Neural cell (in vitro differentiated cells): ENCODE measurements around the gene PLAC8. TPM values are rescaled to one million over a fixed set of nuclear protein-coding genes. Genes with fewer than 3 reads are reported as not detected.
"Not testable (repeated sequence)": the region's sequence is repeated elsewhere in the genome, so short reads cannot be mapped to it uniquely, and the experiment has no call there.

Experiments
- H2AFZ ChIP-seq: fragments of 200-600, 300-800 bp; sonication (generic), shearing (Covaris generic); 2 replicates; pipeline ENCODE4 v1.6.0; 2014; ENCODE audit warnings: low read depth, mild to moderate bottlenecking, antibody characterized with exemption, low read length, moderate library complexity
- H3F3A ChIP-seq: fragments of 200-600 bp; shearing (Covaris generic); 2 replicates; pipeline ENCODE4 v1.6.1; 2016; ENCODE audit warnings: mild to moderate bottlenecking, moderate library complexity, mixed read lengths, antibody characterized with exemption, low read length; ENCODE audit not compliant: insufficient read depth, poor library complexity, severe bottlenecking
- H3K27ac ChIP-seq: fragments of 200-600, 300-800 bp; sonication (generic), shearing (Covaris generic); 2 replicates; pipeline ENCODE4 v1.5.1; 2014; ENCODE audit warnings: mild to moderate bottlenecking, low read length, moderate library complexity
- H3K27me3 ChIP-seq: fragments of 300-800, 200-600 bp; sonication (generic), shearing (Covaris generic); 2 replicates; pipeline ENCODE4 v1.6.0; 2014; ENCODE audit warnings: mild to moderate bottlenecking, low read depth, low read length, moderate library complexity; ENCODE audit not compliant: insufficient read depth
- H3K36me3 ChIP-seq: fragments of 300-800, 200-600 bp; sonication (generic), shearing (Covaris generic); 2 replicates; pipeline ENCODE4 v1.5.1; 2014; ENCODE audit warnings: mild to moderate bottlenecking, antibody characterized with exemption, low read length, moderate library complexity; ENCODE audit not compliant: insufficient read depth
- H3K4me2 ChIP-seq: fragments of 300-800, 200-600 bp; sonication (generic), shearing (Covaris generic); 2 replicates; pipeline ENCODE4 v1.6.0; 2014; ENCODE audit warnings: mild to moderate bottlenecking, low read length
- H3K4me3 ChIP-seq: fragments of 300-800, 200-600 bp; sonication (generic), shearing (Covaris generic); 2 replicates; pipeline ENCODE4 v1.5.1; 2014; ENCODE audit warnings: mild to moderate bottlenecking, low read length, moderate library complexity
- H3K79me2 ChIP-seq: fragments of 200-600 bp; shearing (Covaris generic); replicated peaks from 2 replicates; pipeline ENCODE4 v1.6.0; 2014; ENCODE audit warnings: mild to moderate bottlenecking, low read length, moderate library complexity; ENCODE audit not compliant: insufficient read depth
- H3K9ac ChIP-seq: fragments of 300-800, 200-600 bp; sonication (generic), shearing (Covaris generic); 2 replicates; pipeline ENCODE4 v1.6.1; 2016; ENCODE audit warnings: mild to moderate bottlenecking, low read length, mixed read lengths
- H3K9me2 ChIP-seq: fragments of 200-600 bp; shearing (Covaris generic); 2 replicates; pipeline ENCODE4 v1.6.1; 2016; ENCODE audit warnings: mild to moderate bottlenecking, low read length, mixed read lengths; ENCODE audit not compliant: insufficient read depth
- H3K9me3 ChIP-seq: fragments of 200-600, 300-800 bp; sonication (generic), shearing (Covaris generic); 2 replicates; pipeline ENCODE4 v1.6.1; 2016; ENCODE audit warnings: mild to moderate bottlenecking, mixed run types, low read length, moderate library complexity, mixed read lengths
- H4K20me1 ChIP-seq: fragments of 200-600 bp; shearing (Covaris generic); 2 replicates; pipeline ENCODE4 v1.6.1; 2016; ENCODE audit warnings: mild to moderate bottlenecking, mixed run types; ENCODE audit not compliant: insufficient read depth
- CTCF ChIP-seq: fragments of 450-650 bp; IDR thresholded peaks from 2 replicates; pipeline ENCODE4 v1.5.1; 2014; ENCODE audit warnings: antibody characterized with exemption, mild to moderate bottlenecking, moderate library complexity; ENCODE audit not compliant: poor library complexity, severe bottlenecking
- EP300 ChIP-seq: fragments of 450-650 bp; conservative IDR thresholded peaks from 2 replicates; pipeline ENCODE4 v1.6.1; 2014; ENCODE audit warnings: antibody characterized with exemption, mild to moderate bottlenecking, moderate library complexity; ENCODE audit not compliant: poor library complexity, severe bottlenecking
- EZH2 ChIP-seq: fragments of 200-600, 300-800 bp; shearing (Covaris generic), sonication (generic); IDR thresholded peaks from 2 replicates; pipeline ENCODE4 v1.6.1; 2014; ENCODE audit warnings: antibody characterized with exemption, low read length, borderline replicate concordance, mild to moderate bottlenecking; ENCODE audit not compliant: insufficient read depth, poor library complexity, severe bottlenecking
- MXI1 ChIP-seq: fragments of 450-650 bp; conservative IDR thresholded peaks from 2 replicates; pipeline ENCODE4 v1.6.1; 2014; ENCODE audit warnings: antibody characterized with exemption, mild to moderate bottlenecking; ENCODE audit not compliant: poor library complexity, severe bottlenecking
- POLR2AphosphoS5 ChIP-seq: IDR thresholded peaks from 2 replicates; pipeline ENCODE4 v1.6.1; 2012
- RAD21 ChIP-seq: fragments of 450-650 bp; conservative IDR thresholded peaks from 2 replicates; pipeline ENCODE4 v1.6.1; 2014; ENCODE audit warnings: antibody characterized with exemption, mild to moderate bottlenecking, moderate library complexity
- REST ChIP-seq: IDR thresholded peaks from 2 replicates; pipeline ENCODE4 v1.6.1; 2012; ENCODE audit warnings: borderline replicate concordance
- SMC3 ChIP-seq: fragments of 450-650 bp; conservative IDR thresholded peaks from 2 replicates; pipeline ENCODE4 v1.6.1; 2014; ENCODE audit warnings: antibody characterized with exemption, mild to moderate bottlenecking, moderate library complexity; ENCODE audit not compliant: poor library complexity
- TAF1 ChIP-seq: IDR thresholded peaks from 2 replicates; pipeline ENCODE4 v1.6.1; 2012; ENCODE audit warnings: low read depth
- polyA plus RNA-seq: library from polyadenylated mRNA; depleted of rRNA; stranded (reverse); fragments of >200 nt; gene quantifications from 2 replicates; pipeline ENCODE4 v1.2.3, GENCODE V29; 2014

PLAC8 gene
- polyA plus RNA-seq, 1 donor from 2014 or later: not detected

DNA sequence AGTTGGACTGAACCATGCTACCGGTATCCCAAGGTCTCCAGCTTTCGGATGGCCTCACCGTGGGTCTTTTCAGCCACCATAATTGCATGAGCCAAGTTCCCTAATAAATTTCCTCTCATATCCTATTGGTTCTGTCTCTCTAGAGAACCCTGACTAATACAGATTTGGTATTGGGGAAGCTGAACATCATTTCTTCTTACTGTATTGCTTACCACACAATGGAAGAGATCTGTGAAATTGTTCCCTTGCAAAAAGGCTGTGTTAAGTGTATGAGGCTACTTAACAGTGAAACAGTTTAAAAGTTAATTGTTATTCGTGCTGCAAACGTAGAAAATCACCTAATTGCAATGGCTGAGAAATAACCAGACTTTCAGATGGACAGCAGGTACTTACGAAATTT lies 34.0 kb downstream of the PLAC8 start:
- no peak for TF ChIP-seq EZH2
- TF ChIP-seq REST: no peak
- TF ChIP-seq SMC3: no peak
- TF ChIP-seq EP300: no peak
- no peak for TF ChIP-seq MXI1
- TF ChIP-seq RAD21: no peak
- no peak for TF ChIP-seq TAF1
- Histone ChIP-seq H3K27me3 (no peaks in the 10 kb centered on the region), H3K36me3 (no peaks in the 10 kb centered on the region), H3K9me3 (no peaks in the 10 kb centered on the region), H3K9ac (no peak overlapping the region), H3K27ac (no peak overlapping the region), H3K79me2 (no peaks in the 10 kb centered on the region), H3F3A (no peaks in the 10 kb centered on the region), H3K4me2 (no peak overlapping the region), H2AFZ (no peak overlapping the region), H4K20me1 (no peaks in the 10 kb centered on the region), H3K9me2 (no peaks in the 10 kb centered on the region), H3K4me3 (no peak overlapping the region)

GRCh38 chr4:83075311-83076095 lies 39.0 kb downstream of the PLAC8 start:
- Histone ChIP-seq H3K27ac (no peak overlapping the region), H4K20me1 (no peaks in the 10 kb centered on the region), H3K9me3 (no peaks in the 10 kb centered on the region), H2AFZ (no peak overlapping the region), H3K9me2 (no peaks in the 10 kb centered on the region), H3K79me2 (no peaks in the 10 kb centered on the region), H3K27me3 (no peaks in the 10 kb centered on the region), H3K4me2 (no peak overlapping the region), H3F3A (no peaks in the 10 kb centered on the region), H3K9ac (no peak overlapping the region), H3K4me3 (no peak overlapping the region), H3K36me3 (no peaks in the 10 kb centered on the region)
- no peak for TF ChIP-seq RAD21
- no peak for TF ChIP-seq REST
- TF ChIP-seq EP300: no peak
- no peak for TF ChIP-seq CTCF
- TF ChIP-seq TAF1: no peak
- no peak for TF ChIP-seq POLR2AphosphoS5

DNA sequence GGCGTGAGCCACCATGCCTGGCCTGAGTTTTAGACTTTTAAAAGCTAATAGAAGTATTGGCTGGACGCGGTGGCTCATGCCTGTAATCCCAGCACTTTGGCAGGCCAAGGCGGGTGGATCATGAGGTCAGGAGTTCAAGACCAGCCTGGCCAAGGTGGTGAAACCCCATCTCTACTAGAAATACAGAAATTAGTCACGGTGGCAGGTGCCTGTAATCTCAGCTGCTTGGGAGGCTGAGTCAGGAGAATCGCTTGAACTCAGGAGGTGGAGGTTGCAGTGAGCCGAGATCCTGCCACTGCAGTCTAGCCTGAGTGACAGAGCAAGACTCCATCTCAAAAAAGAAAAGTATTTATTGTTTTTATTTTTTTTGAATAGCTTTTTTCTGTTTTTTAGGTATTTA lies 39.7 kb downstream of the PLAC8 start:
- H3K4me2 ChIP-seq, H3K9me2 ChIP-seq, H3K27ac ChIP-seq: not testable (repeated sequence)

More for the DNA sequence above, 39.7 kb downstream of the PLAC8 start:
- not testable (repeated sequence) for H3K9ac ChIP-seq, H3K79me2 ChIP-seq, H3K27me3 ChIP-seq, H2AFZ ChIP-seq, H3F3A ChIP-seq, H4K20me1 ChIP-seq, H3K9me3 ChIP-seq, H3K4me3 ChIP-seq, H3K36me3 ChIP-seq
